ENCODE measurements around the gene ATP5PD.

Gene ATP5PD

GRCh38 chr17:75034236-75034908 lies 12.4 kb downstream of the ATP5PD start (continued):
- TF ChIP-seq, protein P1, sequence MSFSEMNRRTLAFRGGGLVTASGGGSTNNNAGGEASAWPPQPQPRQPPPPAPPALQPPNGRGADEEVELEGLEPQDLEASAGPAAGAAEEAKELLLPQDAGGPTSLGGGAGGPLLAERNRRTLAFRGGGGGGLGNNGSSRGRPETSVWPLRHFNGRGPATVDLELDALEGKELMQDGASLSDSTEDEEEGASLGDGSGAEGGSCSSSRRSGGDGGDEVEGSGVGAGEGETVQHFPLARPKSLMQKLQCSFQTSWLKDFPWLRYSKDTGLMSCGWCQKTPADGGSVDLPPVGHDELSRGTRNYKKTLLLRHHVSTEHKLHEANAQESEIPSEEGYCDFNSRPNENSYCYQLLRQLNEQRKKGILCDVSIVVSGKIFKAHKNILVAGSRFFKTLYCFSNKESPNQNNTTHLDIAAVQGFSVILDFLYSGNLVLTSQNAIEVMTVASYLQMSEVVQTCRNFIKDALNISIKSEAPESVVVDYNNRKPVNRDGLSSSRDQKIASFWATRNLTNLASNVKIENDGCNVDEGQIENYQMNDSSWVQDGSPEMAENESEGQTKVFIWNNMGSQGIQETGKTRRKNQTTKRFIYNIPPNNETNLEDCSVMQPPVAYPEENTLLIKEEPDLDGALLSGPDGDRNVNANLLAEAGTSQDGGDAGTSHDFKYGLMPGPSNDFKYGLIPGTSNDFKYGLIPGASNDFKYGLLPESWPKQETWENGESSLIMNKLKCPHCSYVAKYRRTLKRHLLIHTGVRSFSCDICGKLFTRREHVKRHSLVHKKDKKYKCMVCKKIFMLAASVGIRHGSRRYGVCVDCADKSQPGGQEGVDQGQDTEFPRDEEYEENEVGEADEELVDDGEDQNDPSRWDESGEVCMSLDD (tag by site-specific recombination; IDR thresholded peaks at IDR 0.05) = peak; percentile 97
- TF ChIP-seq ZNF510 (tag by site-specific recombination; IDR thresholded peaks at IDR 0.05; ENCODE audit: insufficient replicate concordance) = no peak
- TF ChIP-seq TRIM28 (IDR thresholded peaks at IDR 0.05; ENCODE audit: borderline replicate concordance, low read length) = no peak
- TF ChIP-seq ZNF324 (tag by site-specific recombination; IDR thresholded peaks at IDR 0.05) = peak; percentile 87
- TF ChIP-seq ZNF704 (tag by site-specific recombination; IDR thresholded peaks at IDR 0.05) = no peak
- TF ChIP-seq ZBTB7A (tag by site-specific recombination; IDR thresholded peaks at IDR 0.05; ENCODE audit: low read depth) = peak; percentile 94
- TF ChIP-seq REST (tag by site-specific recombination; IDR thresholded peaks at IDR 0.05) = 0 out of 2 replicates have a peak, but pooled peaks have one; percentile 15
- 0 out of 2 replicates have a peak, but pooled peaks have one; percentile 26 for TF ChIP-seq ZNF768 (tag by site-specific recombination; IDR thresholded peaks at IDR 0.05)
- TF ChIP-seq ZBTB17 (tag by site-specific recombination; IDR thresholded peaks at IDR 0.05) = peak; percentile 77
- TF ChIP-seq, protein P2, sequence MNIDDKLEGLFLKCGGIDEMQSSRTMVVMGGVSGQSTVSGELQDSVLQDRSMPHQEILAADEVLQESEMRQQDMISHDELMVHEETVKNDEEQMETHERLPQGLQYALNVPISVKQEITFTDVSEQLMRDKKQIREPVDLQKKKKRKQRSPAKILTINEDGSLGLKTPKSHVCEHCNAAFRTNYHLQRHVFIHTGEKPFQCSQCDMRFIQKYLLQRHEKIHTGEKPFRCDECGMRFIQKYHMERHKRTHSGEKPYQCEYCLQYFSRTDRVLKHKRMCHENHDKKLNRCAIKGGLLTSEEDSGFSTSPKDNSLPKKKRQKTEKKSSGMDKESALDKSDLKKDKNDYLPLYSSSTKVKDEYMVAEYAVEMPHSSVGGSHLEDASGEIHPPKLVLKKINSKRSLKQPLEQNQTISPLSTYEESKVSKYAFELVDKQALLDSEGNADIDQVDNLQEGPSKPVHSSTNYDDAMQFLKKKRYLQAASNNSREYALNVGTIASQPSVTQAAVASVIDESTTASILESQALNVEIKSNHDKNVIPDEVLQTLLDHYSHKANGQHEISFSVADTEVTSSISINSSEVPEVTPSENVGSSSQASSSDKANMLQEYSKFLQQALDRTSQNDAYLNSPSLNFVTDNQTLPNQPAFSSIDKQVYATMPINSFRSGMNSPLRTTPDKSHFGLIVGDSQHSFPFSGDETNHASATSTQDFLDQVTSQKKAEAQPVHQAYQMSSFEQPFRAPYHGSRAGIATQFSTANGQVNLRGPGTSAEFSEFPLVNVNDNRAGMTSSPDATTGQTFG (tag by site-specific recombination; IDR thresholded peaks at IDR 0.05; ENCODE audit: borderline replicate concordance) = peak; percentile 30; the same call in 1 of the 2 replicates
- TF ChIP-seq ZFP3 (tag by site-specific recombination; IDR thresholded peaks at IDR 0.05; ENCODE audit: low read depth) = peak; percentile 49
- TF ChIP-seq, protein P3, sequence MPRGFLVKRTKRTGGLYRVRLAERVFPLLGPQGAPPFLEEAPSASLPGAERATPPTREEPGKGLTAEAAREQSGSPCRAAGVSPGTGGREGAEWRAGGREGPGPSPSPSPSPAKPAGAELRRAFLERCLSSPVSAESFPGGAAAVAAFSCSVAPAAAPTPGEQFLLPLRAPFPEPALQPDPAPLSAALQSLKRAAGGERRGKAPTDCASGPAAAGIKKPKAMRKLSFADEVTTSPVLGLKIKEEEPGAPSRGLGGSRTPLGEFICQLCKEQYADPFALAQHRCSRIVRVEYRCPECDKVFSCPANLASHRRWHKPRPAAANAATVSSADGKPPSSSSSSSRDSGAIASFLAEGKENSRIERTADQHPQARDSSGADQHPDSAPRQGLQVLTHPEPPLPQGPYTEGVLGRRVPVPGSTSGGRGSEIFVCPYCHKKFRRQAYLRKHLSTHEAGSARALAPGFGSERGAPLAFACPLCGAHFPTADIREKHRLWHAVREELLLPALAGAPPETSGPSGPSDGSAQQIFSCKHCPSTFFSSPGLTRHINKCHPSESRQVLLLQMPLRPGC (tag by site-specific recombination; IDR thresholded peaks at IDR 0.05) = peak; percentile 84
- TF ChIP-seq, protein P4, sequence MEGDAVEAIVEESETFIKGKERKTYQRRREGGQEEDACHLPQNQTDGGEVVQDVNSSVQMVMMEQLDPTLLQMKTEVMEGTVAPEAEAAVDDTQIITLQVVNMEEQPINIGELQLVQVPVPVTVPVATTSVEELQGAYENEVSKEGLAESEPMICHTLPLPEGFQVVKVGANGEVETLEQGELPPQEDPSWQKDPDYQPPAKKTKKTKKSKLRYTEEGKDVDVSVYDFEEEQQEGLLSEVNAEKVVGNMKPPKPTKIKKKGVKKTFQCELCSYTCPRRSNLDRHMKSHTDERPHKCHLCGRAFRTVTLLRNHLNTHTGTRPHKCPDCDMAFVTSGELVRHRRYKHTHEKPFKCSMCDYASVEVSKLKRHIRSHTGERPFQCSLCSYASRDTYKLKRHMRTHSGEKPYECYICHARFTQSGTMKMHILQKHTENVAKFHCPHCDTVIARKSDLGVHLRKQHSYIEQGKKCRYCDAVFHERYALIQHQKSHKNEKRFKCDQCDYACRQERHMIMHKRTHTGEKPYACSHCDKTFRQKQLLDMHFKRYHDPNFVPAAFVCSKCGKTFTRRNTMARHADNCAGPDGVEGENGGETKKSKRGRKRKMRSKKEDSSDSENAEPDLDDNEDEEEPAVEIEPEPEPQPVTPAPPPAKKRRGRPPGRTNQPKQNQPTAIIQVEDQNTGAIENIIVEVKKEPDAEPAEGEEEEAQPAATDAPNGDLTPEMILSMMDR (tag by site-specific recombination; IDR thresholded peaks at IDR 0.05) = peak; percentile 51
- no peak; the same call in 1 of the 2 replicates for TF ChIP-seq ZSCAN18 (tag by site-specific recombination; IDR thresholded peaks at IDR 0.05)
- peak; percentile 53 for TF ChIP-seq IKZF3 (tag by site-specific recombination; IDR thresholded peaks at IDR 0.05)
- TF ChIP-seq ZNF18 (tag by site-specific recombination; IDR thresholded peaks at IDR 0.05) = peak; percentile 13; the same call in 1 of the 2 replicates
- no peak for TF ChIP-seq ZNF530 (tag by site-specific recombination; IDR thresholded peaks at IDR 0.05; ENCODE audit: low read depth)
